A549 (cell line): ENCODE results near the gene NKTR. TPM values are rescaled to one million over a fixed set of nuclear protein-coding genes. Genes with fewer than 3 reads are reported as not detected.
A peak's percentile ranks its signal among the peaks of the same experiment; 100 is the strongest.

Source experiments
- ATAC-seq, 2 experiments: fragments of 200-7000 bp in 1 of 2; fragments of >200 bp in 1 of 2; cut with Nextera tagmentation in 1 of 2; cut with Tn5 transposase in 1 of 2; 3 replicates each; pipeline versions ENCODE4 v1.8.0 to v1.9.1; 2018 to 2020; ENCODE audit warnings: mild to moderate bottlenecking in 1 of 2, moderate library complexity in 1 of 2
- CTCF ChIA-PET: fragments of 300-600 bp; sonication (Branson Sonifier 250); formaldehyde crosslinking; extraction: SDS; loops from one replicate; lab custom pipeline; 2021; ENCODE audit warnings: antibody characterized with exemption, inconsistent platforms; lab: Yijun Ruan, JAX
- POLR2A ChIA-PET: fragments of 350-600 bp; formaldehyde crosslinking; extraction: SDS; loops from one replicate; lab custom pipeline; 2021; ENCODE audit warnings: antibody characterized with exemption, inconsistent platforms; lab: Yijun Ruan, JAX
- DNase-seq, 2 experiments: peaks; one replicate each; pipeline versions ENCODE4 v3.0.0 to v3.0.0-alpha.2; 2011 to 2016; ENCODE audit warnings: low read depth in 1 of 2, low spot score in 1 of 2
- FAIRE-seq: peaks from 2 replicates; lab custom pipeline; 2011; peaks lifted over from hg19 to GRCh38; lab: Jason Lieb, UNC
- H3K27ac ChIP-seq, 2 experiments: fragments of >200 bp; sonication (Bioruptor Twin); formaldehyde crosslinking; 3 replicates each; pipeline ENCODE4 v1.5.1; 2016 to 2017
- H3K4me1 ChIP-seq: fragments of >200 bp; sonication (Bioruptor Twin); formaldehyde crosslinking; 3 replicates; pipeline ENCODE4 v1.6.1; 2016
- H3K4me2 ChIP-seq: fragments of >200 bp; sonication (Bioruptor Twin); formaldehyde crosslinking; 3 replicates; pipeline ENCODE4 v1.6.1; 2016
- H3K4me3 ChIP-seq: fragments of >200 bp; sonication (Bioruptor Twin); formaldehyde crosslinking; 3 replicates; pipeline ENCODE4 v1.5.1; 2016
- H3K9me3 ChIP-seq: fragments of >200 bp; sonication (Bioruptor Twin); formaldehyde crosslinking; 3 replicates; pipeline ENCODE4 v1.6.1; 2016
- BHLHE40 ChIP-seq: IDR thresholded peaks from 2 replicates; pipeline ENCODE4 v1.6.1; 2012; ENCODE audit warnings: low read depth, low read length, inconsistent platforms
- CEBPB ChIP-seq, 2 experiments: fragments of >200 bp in 1 of 2; sonication (Bioruptor Twin) in 1 of 2; formaldehyde crosslinking in 1 of 2; IDR thresholded peaks; 2 replicates each; pipeline ENCODE4 v1.6.1; 2012 to 2016
- EHF ChIP-seq: fragments of 250-450 bp; sonication (Bioruptor Pico); IDR thresholded peaks from 2 replicates; pipeline ENCODE4 v1.5.0; 2020; ENCODE audit warnings: mild to moderate bottlenecking
- FOXS1 ChIP-seq: fragments of 250-450 bp; sonication (Bioruptor Pico); IDR thresholded peaks from 2 replicates; pipeline ENCODE4 v1.5.0; 2020; ENCODE audit warnings: mild to moderate bottlenecking, moderate library complexity
- HDAC2 ChIP-seq: fragments of 200-600 bp; sonication (generic); IDR thresholded peaks from 2 replicates; pipeline ENCODE4 v1.6.1; 2016
- MAFK ChIP-seq: fragments of 450-650 bp; IDR thresholded peaks from 2 replicates; pipeline ENCODE4 v1.6.1; 2014; ENCODE audit not compliant: partially characterized antibody
- MAZ ChIP-seq: fragments of 150-350 bp; IDR thresholded peaks from 2 replicates; pipeline ENCODE4 v1.6.1; 2014; ENCODE audit warnings: antibody characterized with exemption, low read depth, low read length, borderline replicate concordance
- POLR2A ChIP-seq: IDR thresholded peaks from 2 replicates; pipeline ENCODE4 v1.6.1; 2012; ENCODE audit warnings: mild to moderate bottlenecking, low read length
- RAD21 ChIP-seq, 2 experiments: fragments of >200 bp in 1 of 2; sonication (Bioruptor Twin) in 1 of 2; formaldehyde crosslinking in 1 of 2; IDR thresholded peaks in 1 of 2; conservative IDR thresholded peaks in 1 of 2; 2 replicates in 1 of 2; 3 replicates in 1 of 2; pipeline ENCODE4 v1.6.1; 2012 to 2018; ENCODE audit warnings: inconsistent platforms in 1 of 2
- RARB ChIP-seq: fragments of 250-450 bp; sonication (Bioruptor Pico); IDR thresholded peaks from 2 replicates; pipeline ENCODE4 v1.8.0; 2021; ENCODE audit warnings: mild to moderate bottlenecking, moderate library complexity
- RNF2 ChIP-seq: fragments of 200-600 bp; sonication (generic); IDR thresholded peaks from 2 replicates; pipeline ENCODE4 v1.6.1; 2016; ENCODE audit warnings: low read depth, mild to moderate bottlenecking, antibody characterized with exemption, moderate library complexity, borderline replicate concordance
- SREBF2 ChIP-seq: fragments of 450-650 bp; IDR thresholded peaks from 2 replicates; pipeline ENCODE4 v1.6.1; 2014; ENCODE audit warnings: mild to moderate bottlenecking, moderate library complexity
- ZC3H11A ChIP-seq: fragments of 450-650 bp; IDR thresholded peaks from 2 replicates; pipeline ENCODE4 v1.6.1; 2014; ENCODE audit warnings: antibody characterized with exemption, mild to moderate bottlenecking
- WGBS: methylation state at CpG from one replicate; pipeline ENCODE4 v1.1.6; 2017; ENCODE audit errors: missing lambda C conversion rate; 5-methylcytosine and 5-hydroxymethylcytosine counted together
- polyA plus RNA-seq, 4 experiments: library from polyadenylated mRNA; depleted of rRNA in 3 of 4; stranded (reverse); fragments of >200 nt; fragmentation: RNase III in 1 of 4; extraction: RNeasy Plus Mini Kit Qiagen cat#74134 plus additional on column Dnase treatment in 1 of 4; gene quantifications; 2 replicates in 3 of 4; 3 replicates in 1 of 4; pipeline ENCODE4 v1.2.3, GENCODE V29; 2011 to 2017
- TF ChIP-seq, protein P1 (sequence below): fragments of 450-650 bp; IDR thresholded peaks from 2 replicates; pipeline ENCODE4 v1.6.1; 2014; ENCODE audit warnings: antibody characterized with exemption
- TF ChIP-seq, protein P2 (sequence below): fragments of 250-450 bp; sonication (Bioruptor Pico); IDR thresholded peaks from 2 replicates; pipeline ENCODE4 v1.5.0; 2020; ENCODE audit warnings: low read depth, mild to moderate bottlenecking, moderate library complexity
- TF ChIP-seq, protein P3 (sequence below): IDR thresholded peaks from 2 replicates; pipeline ENCODE4 v1.6.1; 2012
- TF ChIP-seq, protein P4 (sequence below): IDR thresholded peaks from 2 replicates; pipeline ENCODE4 v1.6.1; 2012; ENCODE audit warnings: low read depth, borderline replicate concordance

The NKTR gene
- polyA plus RNA-seq, 2 of the 4 experiments (the other 2 are of a cell fraction), result 16.2 to 49.3 TPM

DNA sequence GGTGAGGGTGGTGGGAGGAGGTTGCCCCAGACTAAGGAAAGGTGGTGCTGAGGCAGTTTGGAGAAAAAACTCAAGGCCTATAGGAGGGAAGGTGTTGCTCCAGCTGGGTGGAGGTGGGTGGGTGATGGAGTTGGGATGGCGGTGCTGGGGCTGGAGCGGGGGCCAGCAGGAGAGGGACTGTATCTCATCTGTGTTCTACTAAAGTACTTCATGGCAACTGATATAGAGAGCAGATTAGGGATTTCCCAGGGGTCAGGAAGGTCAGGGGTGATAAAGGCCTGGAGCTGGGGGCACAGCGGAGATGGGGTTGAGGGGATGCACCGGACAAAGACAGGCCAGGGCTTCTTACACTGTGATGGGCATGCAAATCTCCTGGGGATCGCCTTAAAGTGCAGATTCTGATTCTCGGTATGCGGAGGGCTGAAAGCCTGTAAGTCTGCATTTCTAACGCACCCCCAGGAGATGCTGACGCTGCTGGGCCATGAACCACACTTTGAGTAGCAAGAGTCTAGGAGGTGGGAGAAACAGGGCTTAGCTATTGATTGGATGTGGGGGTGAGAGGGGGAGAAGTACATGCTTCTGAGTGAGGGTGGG is 89.0 kb downstream of the NKTR start (continued):
- TF ChIP-seq RAD21 (conservative IDR thresholded peaks at IDR 0.05 in 1 of 2, IDR thresholded peaks at IDR 0.05 in 1 of 2), result no peak
- no peak for TF ChIP-seq RNF2
- TF ChIP-seq, protein P1, sequence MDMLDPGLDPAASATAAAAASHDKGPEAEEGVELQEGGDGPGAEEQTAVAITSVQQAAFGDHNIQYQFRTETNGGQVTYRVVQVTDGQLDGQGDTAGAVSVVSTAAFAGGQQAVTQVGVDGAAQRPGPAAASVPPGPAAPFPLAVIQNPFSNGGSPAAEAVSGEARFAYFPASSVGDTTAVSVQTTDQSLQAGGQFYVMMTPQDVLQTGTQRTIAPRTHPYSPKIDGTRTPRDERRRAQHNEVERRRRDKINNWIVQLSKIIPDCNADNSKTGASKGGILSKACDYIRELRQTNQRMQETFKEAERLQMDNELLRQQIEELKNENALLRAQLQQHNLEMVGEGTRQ, result no peak
- TF ChIP-seq ZC3H11A, result no peak
- TF ChIP-seq, all 56 proteins: peak for 0

DNA sequence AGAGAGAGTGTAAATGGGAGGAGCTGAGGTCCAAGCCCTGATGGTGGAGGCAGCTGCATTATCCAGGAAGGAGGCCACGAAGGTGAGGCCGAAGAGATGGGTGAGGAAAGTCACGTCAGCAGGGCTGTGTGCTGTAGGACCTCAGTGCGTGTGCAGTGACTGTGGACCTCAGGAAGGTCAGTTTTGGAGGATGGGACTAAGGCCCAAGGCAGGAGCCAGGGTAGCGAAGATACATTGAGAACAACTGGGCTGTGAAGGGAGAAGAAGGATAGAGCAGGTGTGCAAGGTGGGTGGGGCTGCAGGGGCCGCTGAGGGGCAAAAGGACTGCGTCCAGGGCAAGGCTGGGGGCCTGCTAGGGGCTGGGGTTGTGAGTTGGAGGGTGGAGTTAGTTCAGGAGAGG is 89.7 kb downstream of the NKTR start:
- H3K4me2 ChIP-seq, result no peak overlapping the region
- FAIRE-seq (no peak), ATAC-seq (no peak), DNase-seq (no peak)
- H3K4me3 ChIP-seq, result no peak overlapping the region
- H3K4me1 ChIP-seq, result no peaks in the 10 kb centered on the region
- no peak overlapping the region for H3K27ac ChIP-seq
- TF ChIP-seq RARB (CRISPR knock-in tag), result no peak
- no peak for TF ChIP-seq SREBF2
- TF ChIP-seq BHLHE40, result no peak
- TF ChIP-seq EHF, result no peak
- 27% methylated on average over 6 of the region's 7 CpGs for WGBS
- CTCF ChIA-PET, result no interaction called here
- no peaks in the 10 kb centered on the region for H3K9me3 ChIP-seq
- POLR2A ChIA-PET, result no interaction called here

DNA sequence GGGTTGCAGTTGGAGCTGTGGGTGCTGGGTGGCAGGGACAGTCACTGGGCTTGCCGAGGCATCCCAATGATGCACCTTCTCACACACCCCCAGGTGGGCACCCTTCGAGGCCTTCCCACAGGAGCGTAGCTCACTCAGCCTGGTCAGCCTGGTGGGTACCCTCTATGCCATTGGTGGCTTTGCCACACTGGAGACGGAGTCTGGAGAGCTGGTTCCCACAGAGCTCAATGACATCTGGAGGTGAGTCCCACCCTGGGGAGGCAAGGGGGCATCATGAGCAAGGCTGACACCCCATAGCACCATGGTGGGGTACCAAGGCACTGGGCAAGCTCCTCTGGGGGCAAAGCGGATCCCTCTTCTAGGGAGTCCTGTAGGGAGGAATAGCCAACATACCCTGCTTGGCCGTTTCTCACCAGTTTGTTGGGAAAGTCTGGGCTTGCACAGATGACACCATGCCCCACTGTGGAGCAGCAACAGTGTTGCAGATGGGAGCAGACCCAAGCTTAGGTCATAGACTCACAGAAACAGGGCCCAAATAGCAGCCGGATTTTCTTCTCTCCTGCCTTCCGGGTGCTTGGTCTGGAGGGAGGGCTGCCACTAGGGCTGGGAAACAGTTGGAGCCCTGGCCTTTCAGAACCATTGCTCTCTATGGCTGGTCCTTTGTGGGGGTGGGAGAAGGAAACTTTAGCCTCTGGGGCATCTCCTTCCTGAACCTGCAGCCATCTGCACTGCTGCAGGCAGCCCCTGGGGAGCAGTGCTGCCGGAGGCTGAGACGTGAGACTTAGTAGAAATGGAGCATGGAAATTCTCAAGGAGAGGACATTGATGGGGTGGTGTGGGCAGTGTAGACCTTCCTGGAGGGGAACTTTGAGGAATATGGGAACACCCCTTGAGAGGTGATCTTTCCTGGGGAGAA is 90.5 kb downstream of the NKTR start:
- no peak overlapping the region for H3K4me3 ChIP-seq
- DNase-seq (no peak), FAIRE-seq (no peak), ATAC-seq (peak; percentile 26 to 47; a peak in 3 of 6 replicates)
- ChIA-PET POLR2A (no interaction called here), CTCF (no interaction called here)
- 22% methylated on average over 8 of the region's 10 CpGs for WGBS
- H3K4me1 ChIP-seq, result no peaks in the 10 kb centered on the region
- no peak overlapping the region for H3K27ac ChIP-seq
- H3K9me3 ChIP-seq, result no peaks in the 10 kb centered on the region
- no peak overlapping the region for H3K4me2 ChIP-seq
- TF ChIP-seq FOXS1 (CRISPR knock-in tag) (no peak), EHF (no peak), RARB (CRISPR knock-in tag) (no peak), SREBF2 (no peak)
- TF ChIP-seq, protein P2, sequence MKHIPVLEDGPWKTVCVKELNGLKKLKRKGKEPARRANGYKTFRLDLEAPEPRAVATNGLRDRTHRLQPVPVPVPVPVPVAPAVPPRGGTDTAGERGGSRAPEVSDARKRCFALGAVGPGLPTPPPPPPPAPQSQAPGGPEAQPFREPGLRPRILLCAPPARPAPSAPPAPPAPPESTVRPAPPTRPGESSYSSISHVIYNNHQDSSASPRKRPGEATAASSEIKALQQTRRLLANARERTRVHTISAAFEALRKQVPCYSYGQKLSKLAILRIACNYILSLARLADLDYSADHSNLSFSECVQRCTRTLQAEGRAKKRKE (CRISPR knock-in tag), result no peak
- TF ChIP-seq, protein P3, sequence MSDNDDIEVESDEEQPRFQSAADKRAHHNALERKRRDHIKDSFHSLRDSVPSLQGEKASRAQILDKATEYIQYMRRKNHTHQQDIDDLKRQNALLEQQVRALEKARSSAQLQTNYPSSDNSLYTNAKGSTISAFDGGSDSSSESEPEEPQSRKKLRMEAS, result no peak

DNA sequence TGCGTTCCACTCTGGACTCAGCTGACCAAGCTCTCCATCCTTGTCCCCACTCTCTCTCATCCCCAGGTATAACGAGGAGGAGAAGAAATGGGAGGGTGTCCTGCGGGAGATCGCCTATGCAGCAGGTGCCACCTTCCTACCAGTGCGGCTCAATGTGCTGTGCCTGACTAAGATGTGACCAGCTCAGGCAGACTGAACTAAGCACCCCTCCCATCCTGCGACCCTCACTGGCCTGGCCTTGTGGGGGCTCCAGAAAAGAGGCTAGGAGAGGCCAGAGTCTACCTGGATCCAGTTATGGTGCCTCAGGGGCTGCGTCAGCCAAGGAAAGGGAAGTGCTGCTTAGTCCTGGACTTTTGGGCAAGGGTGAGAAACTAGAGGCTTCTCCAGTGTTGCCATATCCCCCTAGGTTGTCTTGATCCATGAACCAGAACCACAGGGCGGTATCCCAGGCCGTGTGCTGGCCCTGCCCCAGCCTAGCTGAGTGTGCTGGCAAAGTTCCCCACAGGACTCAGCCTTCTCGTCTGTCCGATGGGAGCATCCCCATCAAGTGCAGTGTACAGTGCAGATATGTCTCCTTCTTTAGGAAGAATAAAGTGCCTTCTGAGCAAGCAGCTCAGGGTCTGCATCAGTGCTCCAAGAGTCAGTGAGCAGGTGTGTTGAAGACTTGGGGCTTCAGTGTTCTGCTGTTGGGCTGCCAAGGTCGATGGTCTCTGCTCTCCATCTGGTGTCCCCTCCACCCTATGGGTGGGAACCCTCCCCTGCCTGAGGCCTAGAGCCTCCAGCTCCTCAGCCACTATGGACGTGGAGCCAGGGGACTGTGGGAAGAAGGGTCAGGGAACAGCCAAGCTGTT is 91.6 kb downstream of the NKTR start:
- H3K9me3 ChIP-seq, result no peaks in the 10 kb centered on the region
- H3K4me3 ChIP-seq, result no peak overlapping the region
- TF ChIP-seq MAFK (no peak), CEBPB (IDR thresholded peaks at IDR 0.05) (no peak), RAD21 (conservative IDR thresholded peaks at IDR 0.05 in 1 of 2, IDR thresholded peaks at IDR 0.05 in 1 of 2) (no peak), BHLHE40 (no peak), POLR2A (no peak), EHF (no peak), HDAC2 (no peak), MAZ (no peak)
- TF ChIP-seq, protein P4, sequence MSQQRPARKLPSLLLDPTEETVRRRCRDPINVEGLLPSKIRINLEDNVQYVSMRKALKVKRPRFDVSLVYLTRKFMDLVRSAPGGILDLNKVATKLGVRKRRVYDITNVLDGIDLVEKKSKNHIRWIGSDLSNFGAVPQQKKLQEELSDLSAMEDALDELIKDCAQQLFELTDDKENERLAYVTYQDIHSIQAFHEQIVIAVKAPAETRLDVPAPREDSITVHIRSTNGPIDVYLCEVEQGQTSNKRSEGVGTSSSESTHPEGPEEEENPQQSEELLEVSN, result no peak
- ChIA-PET CTCF (interaction anchor here (0.6 kb wide), 1 partner anchor 1309 kb away, joined by 3 read pairs; no protein-coding TSS in a partner anchor), POLR2A (no interaction called here)
- DNase-seq (no peak), FAIRE-seq (no peak), ATAC-seq (no peak)
- no peak overlapping the region for H3K27ac ChIP-seq
- no peaks in the 10 kb centered on the region for H3K4me1 ChIP-seq
- no peak overlapping the region for H3K4me2 ChIP-seq
- WGBS, result 50% methylated on average over 6 of the region's 13 CpGs
